RWPE2 (cell line): Measurements from ENCODE around the gene RAB24.
A peak's percentile ranks its signal among the peaks of the same experiment; 100 is the strongest.

ENCODE experiments used
- ATAC-seq: fragments of 200-7000 bp; cut with Tn5 transposase; 3 replicates; pipeline ENCODE4 v1.9.1; 2021; ENCODE audit warnings: low read depth
- DNase-seq: peaks from one replicate; pipeline ENCODE4 v3.0.0-alpha.2; 2020; ENCODE audit warnings: low spot score
- H3K27ac ChIP-seq: fragments of 450-650 bp; 2 replicates; pipeline ENCODE4 v1.5.1; 2017; ENCODE audit warnings: mild to moderate bottlenecking; ENCODE audit not compliant: poor library complexity, severe bottlenecking
- H3K27me3 ChIP-seq: fragments of 250-450 bp; sonication (Bioruptor Pico); 2 replicates; pipeline ENCODE4 v1.5.1; 2021; ENCODE audit warnings: mild to moderate bottlenecking, moderate library complexity; ENCODE audit not compliant: insufficient read depth, poor library complexity, severe bottlenecking
- H3K36me3 ChIP-seq: fragments of 250-450 bp; sonication (Bioruptor Pico); 2 replicates; pipeline ENCODE4 v1.5.1; 2020; ENCODE audit warnings: low read depth, mild to moderate bottlenecking, moderate library complexity
- H3K4me1 ChIP-seq: fragments of 250-450 bp; sonication (Bioruptor Pico); 2 replicates; pipeline ENCODE4 v1.5.1; 2021; ENCODE audit warnings: mild to moderate bottlenecking, moderate library complexity; ENCODE audit not compliant: insufficient read depth, poor library complexity, severe bottlenecking
- H3K4me3 ChIP-seq: fragments of 250-450 bp; sonication (Bioruptor Pico); 2 replicates; pipeline ENCODE4 v1.5.1; 2021; ENCODE audit warnings: mild to moderate bottlenecking, moderate library complexity; ENCODE audit not compliant: severe bottlenecking
- H3K9me3 ChIP-seq: fragments of 250-450 bp; sonication (Bioruptor Pico); 2 replicates; pipeline ENCODE4 v1.5.1; 2021; ENCODE audit warnings: mild to moderate bottlenecking, moderate library complexity; ENCODE audit not compliant: severe bottlenecking
- CTCF ChIP-seq: fragments of 450-650 bp; IDR thresholded peaks from one replicate; pipeline ENCODE4 v1.5.1; 2017; ENCODE audit warnings: mild to moderate bottlenecking, moderate library complexity; ENCODE audit not compliant: poor library complexity, severe bottlenecking

RAB24 gene

GRCh38 chr5:177328545-177329231 is 25.2 kb upstream of the RAB24 start:
- no peak for DNase-seq

GRCh38 chr5:177327539-177328522 is 24.3 kb upstream of the RAB24 start:
- no peak overlapping the region for H3K4me3 ChIP-seq
- peaks cover 35% of the 10 kb centered on the region for H3K36me3 ChIP-seq
- no peaks in the 10 kb centered on the region for H3K27me3 ChIP-seq
- H3K27ac ChIP-seq, result peak overlapping the region; percentile 21
- no peak for DNase-seq
- no peaks in the 10 kb centered on the region for H3K9me3 ChIP-seq
- peaks cover 11% of the 10 kb centered on the region for H3K4me1 ChIP-seq
- peak; percentile 66 for ATAC-seq
- no peak for TF ChIP-seq CTCF

More at GRCh38 chr5:177328545-177329231, 25.2 kb upstream of the RAB24 start:
- H3K4me1 ChIP-seq, result peaks cover 11% of the 10 kb centered on the region
- H3K9me3 ChIP-seq, result no peaks in the 10 kb centered on the region
- no peak for TF ChIP-seq CTCF
- H3K4me3 ChIP-seq, result no peak overlapping the region
- ATAC-seq, result no peak
- H3K36me3 ChIP-seq, result peaks cover 42% of the 10 kb centered on the region
- H3K27ac ChIP-seq, result peak overlapping the region; percentile 21
- no peaks in the 10 kb centered on the region for H3K27me3 ChIP-seq

GRCh38 chr5:177325868-177326381 is 22.4 kb upstream of the RAB24 start:
- no peaks in the 10 kb centered on the region for H3K9me3 ChIP-seq
- peak; percentile 47; the same call in 1 of the 3 replicates for ATAC-seq
- peaks cover 11% of the 10 kb centered on the region for H3K4me1 ChIP-seq
- no peak overlapping the region for H3K27ac ChIP-seq
- no peak for DNase-seq
- H3K4me3 ChIP-seq, result no peak overlapping the region
- no peaks in the 10 kb centered on the region for H3K27me3 ChIP-seq
- H3K36me3 ChIP-seq, result peaks cover 26% of the 10 kb centered on the region
- TF ChIP-seq CTCF, result no peak

GRCh38 chr5:177320879-177321278 is 17.4 kb upstream of the RAB24 start:
- no peak for TF ChIP-seq CTCF
- H3K27me3 ChIP-seq, result no peaks in the 10 kb centered on the region
- no peak for DNase-seq

More at GRCh38 chr5:177320879-177321278, 17.4 kb upstream of the RAB24 start:
- H3K4me1 ChIP-seq, result no peaks in the 10 kb centered on the region
- ATAC-seq, result no peak
- H3K4me3 ChIP-seq, result no peak overlapping the region
- H3K9me3 ChIP-seq, result no peaks in the 10 kb centered on the region
- H3K36me3 ChIP-seq, result 0 out of 2 replicates have a peak, but pooled peaks cover 6% of the 10 kb centered on the region
- H3K27ac ChIP-seq, result no peak overlapping the region
